Measurements from ENCODE around the gene STK24.

- TF ChIP-seq CTCF (IDR thresholded peaks at IDR 0.05; ENCODE audit: low read length) = no peak
- no peak for TF ChIP-seq EZH2 (optimal IDR thresholded peaks at IDR 0.05; ENCODE audit: low read depth, low read length)
Observed at GRCh38 chr13:98398581-98398980, 178.3 kb downstream of the STK24 start.

Measured in MM.1S (cell line).